ENCODE measurements around the gene ZNHIT3. TPM values are rescaled to one million over a fixed set of nuclear protein-coding genes. Genes with fewer than 3 reads are reported as not detected.

ZNHIT3 gene
- total and polyA plus RNA-seq, 2 experiments from 2014 or later = 50.5 to 128 TPM

GRCh38 chr17:36534840-36535668 is 48.6 kb downstream of the ZNHIT3 start, which contains the start of the genes MYO19 and PIGW:
Gene MYO19, minus strand, starts transcription at chr17:36534868. Its CDS starts 2,330 bp downstream, at chr17:36532538.
Gene PIGW, plus strand, starts transcription at chr17:36534987. Its CDS starts 2,115 bp downstream, at chr17:36537102.
- ATAC-seq (peak; percentile 89), DNase-seq (ENCODE audit: low spot score) (peak; percentile 95)
- Mint-ChIP-seq H3K4me3 (peak within 1 kb of the TSS; percentile 99), H3K4me1 (peaks cover 17% of the 10 kb centered on the region), H3K27me3 (ENCODE audit: insufficient read depth, low read depth, poor library complexity) (peaks cover 14% of the 10 kb centered on the region), H3K9me3 (peaks cover 10% of the 10 kb centered on the region; the same call in 2 of the 3 replicates), H3K36me3 (ENCODE audit: low read depth) (peaks cover 70% of the 10 kb centered on the region), H3K27ac (peak within 1 kb of the TSS; percentile 99)
- H3K36me3 ChIP-seq (ENCODE audit: insufficient read depth) = peaks cover 42% of the 10 kb centered on the region
- H3K4me3 ChIP-seq = peak within 1 kb of the TSS; percentile 96
- peaks cover 54% of the 10 kb centered on the region for H3K79me2 ChIP-seq (replicated peaks; ENCODE audit: insufficient read depth)
- no peaks in the 10 kb centered on the region for H3K27me3 ChIP-seq (ENCODE audit: insufficient read depth)
- H2AFZ ChIP-seq = peak within 1 kb of the TSS; percentile 88
- TF ChIP-seq POLR2AphosphoS5 (IDR thresholded peaks at IDR 0.05; ENCODE audit: low read depth) (peak; percentile 90), STAT1 (IDR thresholded peaks at IDR 0.05; ENCODE audit: unreplicated experiment) (no peak), ZNF114 (CRISPR knock-in tag; IDR thresholded peaks at IDR 0.05) (peak; percentile 18; the same call in 1 of the 2 replicates), EZH2 (IDR thresholded peaks at IDR 0.05; ENCODE audit: low read depth, unreplicated experiment) (no peak), CREB1 (CRISPR knock-in tag; IDR thresholded peaks at IDR 0.05; ENCODE audit: low read depth) (peak; percentile 54), ETS1 (IDR thresholded peaks at IDR 0.05) (peak; percentile 65; the same call in 1 of the 2 replicates), REST (IDR thresholded peaks at IDR 0.05; ENCODE audit: unreplicated experiment) (no peak), NANOG (IDR thresholded peaks at IDR 0.05; ENCODE audit: borderline replicate concordance) (no peak), JUNB (IDR thresholded peaks at IDR 0.05; ENCODE audit: unreplicated experiment) (no peak), EZH2phosphoT487 (IDR thresholded peaks at IDR 0.05; ENCODE audit: unreplicated experiment) (no peak), ZNF331 (CRISPR knock-in tag; IDR thresholded peaks at IDR 0.05; ENCODE audit: low read depth) (no peak)
- TF ChIP-seq, protein P1, sequence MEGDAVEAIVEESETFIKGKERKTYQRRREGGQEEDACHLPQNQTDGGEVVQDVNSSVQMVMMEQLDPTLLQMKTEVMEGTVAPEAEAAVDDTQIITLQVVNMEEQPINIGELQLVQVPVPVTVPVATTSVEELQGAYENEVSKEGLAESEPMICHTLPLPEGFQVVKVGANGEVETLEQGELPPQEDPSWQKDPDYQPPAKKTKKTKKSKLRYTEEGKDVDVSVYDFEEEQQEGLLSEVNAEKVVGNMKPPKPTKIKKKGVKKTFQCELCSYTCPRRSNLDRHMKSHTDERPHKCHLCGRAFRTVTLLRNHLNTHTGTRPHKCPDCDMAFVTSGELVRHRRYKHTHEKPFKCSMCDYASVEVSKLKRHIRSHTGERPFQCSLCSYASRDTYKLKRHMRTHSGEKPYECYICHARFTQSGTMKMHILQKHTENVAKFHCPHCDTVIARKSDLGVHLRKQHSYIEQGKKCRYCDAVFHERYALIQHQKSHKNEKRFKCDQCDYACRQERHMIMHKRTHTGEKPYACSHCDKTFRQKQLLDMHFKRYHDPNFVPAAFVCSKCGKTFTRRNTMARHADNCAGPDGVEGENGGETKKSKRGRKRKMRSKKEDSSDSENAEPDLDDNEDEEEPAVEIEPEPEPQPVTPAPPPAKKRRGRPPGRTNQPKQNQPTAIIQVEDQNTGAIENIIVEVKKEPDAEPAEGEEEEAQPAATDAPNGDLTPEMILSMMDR (conservative IDR thresholded peaks at IDR 0.05; ENCODE audit: low read depth in 2 of 2) = no peak; a peak in 1 of 4 replicates
- TF ChIP-seq, protein P2, sequence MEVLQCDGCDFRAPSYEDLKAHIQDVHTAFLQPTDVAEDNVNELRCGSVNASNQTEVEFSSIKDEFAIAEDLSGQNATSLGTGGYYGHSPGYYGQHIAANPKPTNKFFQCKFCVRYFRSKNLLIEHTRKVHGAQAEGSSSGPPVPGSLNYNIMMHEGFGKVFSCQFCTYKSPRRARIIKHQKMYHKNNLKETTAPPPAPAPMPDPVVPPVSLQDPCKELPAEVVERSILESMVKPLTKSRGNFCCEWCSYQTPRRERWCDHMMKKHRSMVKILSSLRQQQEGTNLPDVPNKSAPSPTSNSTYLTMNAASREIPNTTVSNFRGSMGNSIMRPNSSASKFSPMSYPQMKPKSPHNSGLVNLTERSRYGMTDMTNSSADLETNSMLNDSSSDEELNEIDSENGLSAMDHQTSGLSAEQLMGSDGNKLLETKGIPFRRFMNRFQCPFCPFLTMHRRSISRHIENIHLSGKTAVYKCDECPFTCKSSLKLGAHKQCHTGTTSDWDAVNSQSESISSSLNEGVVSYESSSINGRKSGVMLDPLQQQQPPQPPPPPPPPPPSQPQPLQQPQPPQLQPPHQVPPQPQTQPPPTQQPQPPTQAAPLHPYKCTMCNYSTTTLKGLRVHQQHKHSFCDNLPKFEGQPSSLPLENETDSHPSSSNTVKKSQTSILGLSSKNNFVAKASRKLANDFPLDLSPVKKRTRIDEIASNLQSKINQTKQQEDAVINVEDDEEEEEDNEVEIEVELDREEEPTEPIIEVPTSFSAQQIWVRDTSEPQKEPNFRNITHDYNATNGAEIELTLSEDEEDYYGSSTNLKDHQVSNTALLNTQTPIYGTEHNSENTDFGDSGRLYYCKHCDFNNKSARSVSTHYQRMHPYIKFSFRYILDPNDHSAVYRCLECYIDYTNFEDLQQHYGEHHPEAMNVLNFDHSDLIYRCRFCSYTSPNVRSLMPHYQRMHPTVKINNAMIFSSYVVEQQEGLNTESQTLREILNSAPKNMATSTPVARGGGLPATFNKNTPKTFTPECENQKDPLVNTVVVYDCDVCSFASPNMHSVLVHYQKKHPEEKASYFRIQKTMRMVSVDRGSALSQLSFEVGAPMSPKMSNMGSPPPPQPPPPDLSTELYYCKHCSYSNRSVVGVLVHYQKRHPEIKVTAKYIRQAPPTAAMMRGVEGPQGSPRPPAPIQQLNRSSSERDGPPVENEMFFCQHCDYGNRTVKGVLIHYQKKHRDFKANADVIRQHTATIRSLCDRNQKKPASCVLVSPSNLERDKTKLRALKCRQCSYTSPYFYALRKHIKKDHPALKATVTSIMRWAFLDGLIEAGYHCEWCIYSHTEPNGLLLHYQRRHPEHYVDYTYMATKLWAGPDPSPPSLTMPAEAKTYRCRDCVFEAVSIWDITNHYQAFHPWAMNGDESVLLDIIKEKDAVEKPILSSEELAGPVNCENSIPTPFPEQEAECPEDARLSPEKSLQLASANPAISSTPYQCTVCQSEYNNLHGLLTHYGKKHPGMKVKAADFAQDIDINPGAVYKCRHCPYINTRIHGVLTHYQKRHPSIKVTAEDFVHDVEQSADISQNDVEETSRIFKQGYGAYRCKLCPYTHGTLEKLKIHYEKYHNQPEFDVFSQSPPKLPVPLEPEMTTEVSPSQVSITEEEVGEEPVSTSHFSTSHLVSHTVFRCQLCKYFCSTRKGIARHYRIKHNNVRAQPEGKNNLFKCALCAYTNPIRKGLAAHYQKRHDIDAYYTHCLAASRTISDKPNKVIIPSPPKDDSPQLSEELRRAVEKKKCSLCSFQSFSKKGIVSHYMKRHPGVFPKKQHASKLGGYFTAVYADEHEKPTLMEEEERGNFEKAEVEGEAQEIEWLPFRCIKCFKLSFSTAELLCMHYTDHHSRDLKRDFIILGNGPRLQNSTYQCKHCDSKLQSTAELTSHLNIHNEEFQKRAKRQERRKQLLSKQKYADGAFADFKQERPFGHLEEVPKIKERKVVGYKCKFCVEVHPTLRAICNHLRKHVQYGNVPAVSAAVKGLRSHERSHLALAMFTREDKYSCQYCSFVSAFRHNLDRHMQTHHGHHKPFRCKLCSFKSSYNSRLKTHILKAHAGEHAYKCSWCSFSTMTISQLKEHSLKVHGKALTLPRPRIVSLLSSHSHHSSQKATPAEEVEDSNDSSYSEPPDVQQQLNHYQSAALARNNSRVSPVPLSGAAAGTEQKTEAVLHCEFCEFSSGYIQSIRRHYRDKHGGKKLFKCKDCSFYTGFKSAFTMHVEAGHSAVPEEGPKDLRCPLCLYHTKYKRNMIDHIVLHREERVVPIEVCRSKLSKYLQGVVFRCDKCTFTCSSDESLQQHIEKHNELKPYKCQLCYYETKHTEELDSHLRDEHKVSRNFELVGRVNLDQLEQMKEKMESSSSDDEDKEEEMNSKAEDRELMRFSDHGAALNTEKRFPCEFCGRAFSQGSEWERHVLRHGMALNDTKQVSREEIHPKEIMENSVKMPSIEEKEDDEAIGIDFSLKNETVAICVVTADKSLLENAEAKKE (CRISPR knock-in tag; IDR thresholded peaks at IDR 0.05) = no peak
- H4K20me1 ChIP-seq (replicated peaks; ENCODE audit: insufficient read depth) = peaks cover 14% of the 10 kb centered on the region; the same call in 1 of the 2 replicates
- H3F3A ChIP-seq (replicated peaks; ENCODE audit: low read depth) = peaks cover 29% of the 10 kb centered on the region
- peak within 1 kb of the TSS; percentile 99 for H3K27ac ChIP-seq (ENCODE audit: low read depth)
- peaks cover 11% of the 10 kb centered on the region for H3K4me1 ChIP-seq (ENCODE audit: insufficient read depth)
- no peaks in the 10 kb centered on the region for H3K9me2 ChIP-seq (ENCODE audit: insufficient read depth)
- H3K4me2 ChIP-seq = peak within 1 kb of the TSS; percentile 98
